ENCODE results near the gene NPAS4. TPM values are rescaled to one million over a fixed set of nuclear protein-coding genes. Genes with fewer than 3 reads are reported as not detected.

NPAS4 gene
- total RNA-seq, 1 experiment from 2014 or later, result not detected

- Histone ChIP-seq H3K4me1 (no peaks in the 10 kb centered on the region), H3K4me3 (no peak overlapping the region), H3K9me3 (replicated peaks) (no peaks in the 10 kb centered on the region), H3K27ac (no peak overlapping the region), H3K27me3 (peaks cover 12% of the 10 kb centered on the region; the same call in 1 of the 2 replicates), H3K36me3 (no peaks in the 10 kb centered on the region)
- no peak for DNase-seq
Observed at GRCh38 chr11:66410191-66410590, 10.6 kb upstream of the NPAS4 start.

GRCh38 chr11:66411323-66411722, 9.5 kb upstream of the NPAS4 start:
- Histone ChIP-seq H3K9me3 (replicated peaks) (no peaks in the 10 kb centered on the region), H3K27ac (no peak overlapping the region), H3K27me3 (peaks cover 10% of the 10 kb centered on the region), H3K36me3 (no peaks in the 10 kb centered on the region), H3K4me1 (no peaks in the 10 kb centered on the region), H3K4me3 (no peak overlapping the region)
- DNase-seq, result no peak

GRCh38 chr11:66412110-66412509, 8.7 kb upstream of the NPAS4 start:
- no peak for DNase-seq
- Histone ChIP-seq H3K4me1 (no peaks in the 10 kb centered on the region), H3K27ac (no peak overlapping the region), H3K4me3 (no peak overlapping the region), H3K36me3 (no peaks in the 10 kb centered on the region), H3K27me3 (peaks cover 8% of the 10 kb centered on the region; the same call in 1 of the 2 replicates), H3K9me3 (replicated peaks) (no peaks in the 10 kb centered on the region)

- Histone ChIP-seq H3K36me3 (no peaks in the 10 kb centered on the region), H3K4me3 (no peak overlapping the region), H3K4me1 (no peaks in the 10 kb centered on the region), H3K27ac (no peak overlapping the region), H3K9me3 (replicated peaks) (no peaks in the 10 kb centered on the region), H3K27me3 (peaks cover 4% of the 10 kb centered on the region; the same call in 1 of the 2 replicates)
- no peak for DNase-seq
Observed at GRCh38 chr11:66413167-66413566, 7.7 kb upstream of the NPAS4 start.

GRCh38 chr11:66414120-66414934, 6.5 kb upstream of the NPAS4 start:
- DNase-seq, result no peak
- H3K36me3 ChIP-seq, result no peaks in the 10 kb centered on the region
- H3K27ac ChIP-seq, result no peak overlapping the region
- H3K9me3 ChIP-seq (replicated peaks), result no peaks in the 10 kb centered on the region
- H3K27me3 ChIP-seq, result peaks cover 4% of the 10 kb centered on the region; the same call in 1 of the 2 replicates
- H3K4me1 ChIP-seq, result no peaks in the 10 kb centered on the region
- no peak overlapping the region for H3K4me3 ChIP-seq

- Histone ChIP-seq H3K36me3 (no peaks in the 10 kb centered on the region), H3K27ac (no peak overlapping the region), H3K4me1 (no peaks in the 10 kb centered on the region), H3K4me3 (no peak overlapping the region), H3K9me3 (replicated peaks) (no peaks in the 10 kb centered on the region), H3K27me3 (no peaks in the 10 kb centered on the region; the same call in 1 of the 2 replicates)
- DNase-seq, result no peak
Observed at GRCh38 chr11:66415423-66415822, 5.4 kb upstream of the NPAS4 start.

GRCh38 chr11:66417000-66417399, 3.8 kb upstream of the NPAS4 start:
- no peaks in the 10 kb centered on the region; the same call in 1 of the 2 replicates for H3K27me3 ChIP-seq
- no peak for DNase-seq
- H3K4me3 ChIP-seq, result no peak overlapping the region
- no peaks in the 10 kb centered on the region for H3K36me3 ChIP-seq
- H3K9me3 ChIP-seq (replicated peaks), result no peaks in the 10 kb centered on the region; the same call in 1 of the 2 replicates
- no peak overlapping the region for H3K27ac ChIP-seq
- H3K4me1 ChIP-seq, result no peaks in the 10 kb centered on the region

GRCh38 chr11:66418168-66418985, 2.5 kb upstream of the NPAS4 start:
- H3K9me3 ChIP-seq (replicated peaks), result no peaks in the 10 kb centered on the region; the same call in 1 of the 2 replicates

GRCh38 chr11:66418986-66419308, 1.9 kb upstream of the NPAS4 start:
- no peaks in the 10 kb centered on the region for H3K4me1 ChIP-seq
- no peak overlapping the region for H3K27ac ChIP-seq
- H3K4me3 ChIP-seq, result no peak overlapping the region
- H3K9me3 ChIP-seq (replicated peaks), result no peaks in the 10 kb centered on the region; the same call in 1 of the 2 replicates
- H3K27me3 ChIP-seq, result no peaks in the 10 kb centered on the region; the same call in 1 of the 2 replicates
- DNase-seq, result no peak
- H3K36me3 ChIP-seq, result no peaks in the 10 kb centered on the region

More at GRCh38 chr11:66418168-66418985, 2.5 kb upstream of the NPAS4 start:
- peak; percentile 73 to 76 for DNase-seq
- Histone ChIP-seq H3K4me1 (no peaks in the 10 kb centered on the region), H3K27ac (no peak overlapping the region), H3K4me3 (no peak overlapping the region), H3K27me3 (no peaks in the 10 kb centered on the region; the same call in 1 of the 2 replicates), H3K36me3 (no peaks in the 10 kb centered on the region)

- H3K27me3 ChIP-seq, result no peaks in the 10 kb centered on the region; the same call in 1 of the 2 replicates
- no peaks in the 10 kb centered on the region for H3K4me1 ChIP-seq
- H3K9me3 ChIP-seq (replicated peaks), result no peaks in the 10 kb centered on the region; the same call in 1 of the 2 replicates
- no peaks in the 10 kb centered on the region for H3K36me3 ChIP-seq
- no peak overlapping the region for H3K27ac ChIP-seq
- no peak overlapping the region for H3K4me3 ChIP-seq
- DNase-seq, result no peak
Observed at GRCh38 chr11:66419825-66420224, 1.0 kb upstream of the NPAS4 start.

- Histone ChIP-seq H3K9me3 (replicated peaks) (no peaks in the 10 kb centered on the region; the same call in 1 of the 2 replicates), H3K27me3 (no peaks in the 10 kb centered on the region), H3K27ac (no peak overlapping the region), H3K36me3 (no peaks in the 10 kb centered on the region), H3K4me3 (no peak overlapping the region), H3K4me1 (no peaks in the 10 kb centered on the region)
- peak; percentile 85 to 93 for DNase-seq
Observed at GRCh38 chr11:66421492-66422205, 814 bp downstream of the NPAS4 start.

- Histone ChIP-seq H3K27me3 (no peaks in the 10 kb centered on the region), H3K36me3 (no peaks in the 10 kb centered on the region), H3K4me1 (no peaks in the 10 kb centered on the region), H3K4me3 (no peak overlapping the region), H3K9me3 (replicated peaks) (no peaks in the 10 kb centered on the region; the same call in 1 of the 2 replicates), H3K27ac (no peak overlapping the region)
- no peak for DNase-seq
Observed at GRCh38 chr11:66426314-66426713, 5.5 kb downstream of the NPAS4 start.

- no peaks in the 10 kb centered on the region for H3K36me3 ChIP-seq
- no peak overlapping the region for H3K27ac ChIP-seq
- H3K4me3 ChIP-seq, result no peak overlapping the region
- H3K27me3 ChIP-seq, result no peaks in the 10 kb centered on the region
- DNase-seq, result no peak
- H3K9me3 ChIP-seq (replicated peaks), result no peaks in the 10 kb centered on the region
- no peaks in the 10 kb centered on the region for H3K4me1 ChIP-seq
Observed at GRCh38 chr11:66428933-66429332, 8.1 kb downstream of the NPAS4 start.

- Histone ChIP-seq H3K4me3 (no peak overlapping the region), H3K4me1 (no peaks in the 10 kb centered on the region), H3K27me3 (no peaks in the 10 kb centered on the region), H3K9me3 (replicated peaks) (no peaks in the 10 kb centered on the region), H3K27ac (no peak overlapping the region), H3K36me3 (no peaks in the 10 kb centered on the region)
- DNase-seq, result peak; percentile 61 to 81
Observed at GRCh38 chr11:66429983-66430602, 9.3 kb downstream of the NPAS4 start.

Measured in SJCRH30 (cell line).